COR-L47 (cell line): ENCODE measurements around the gene GTPBP4.
"Not testable (repeated sequence)": the region's sequence is repeated elsewhere in the genome, so short reads cannot be mapped to it uniquely, and the experiment has no call there.

Experiments
- DNase-seq: peaks from one replicate; lab custom pipeline; 2025; lab: John Stamatoyannopoulos, UW

Gene GTPBP4

GRCh38 chr10:1025683-1026082 is 37.4 kb downstream of the GTPBP4 start, which contains the start of gene IDI2:
Gene IDI2 (minus strand): TSS chr10:1025859. CDS start chr10:1024723, 1,136 bp downstream.
- DNase-seq, result no peak

GRCh38 chr10:1026578-1026977 is 38.3 kb downstream of the GTPBP4 start:
- no peak for DNase-seq

GRCh38 chr10:1029838-1030237 is 41.6 kb downstream of the GTPBP4 start:
- DNase-seq, result no peak

GRCh38 chr10:1033601-1034000 is 45.4 kb downstream of the GTPBP4 start:
- no peak for DNase-seq

- no peak for DNase-seq
Observed at GRCh38 chr10:1034758-1035157, 46.5 kb downstream of the GTPBP4 start.

- DNase-seq, result no peak
Observed at GRCh38 chr10:1035201-1035600, 47.0 kb downstream of the GTPBP4 start.

GRCh38 chr10:1036341-1036791 is 48.1 kb downstream of the GTPBP4 start:
- DNase-seq, result no peak

GRCh38 chr10:1037098-1037497 is 48.9 kb downstream of the GTPBP4 start:
- DNase-seq, result no peak

- not testable (repeated sequence) for DNase-seq
Observed at GRCh38 chr10:1038769-1039168, 50.5 kb downstream of the GTPBP4 start.

GRCh38 chr10:1040133-1040532 is 51.9 kb downstream of the GTPBP4 start:
- DNase-seq, result no peak

- no peak for DNase-seq
Observed at GRCh38 chr10:1041514-1041913, 53.3 kb downstream of the GTPBP4 start.

GRCh38 chr10:1043532-1043995 is 55.3 kb downstream of the GTPBP4 start:
- no peak for DNase-seq

- DNase-seq, result no peak
Observed at GRCh38 chr10:1044146-1044545, 55.9 kb downstream of the GTPBP4 start.

- no peak for DNase-seq
Observed at GRCh38 chr10:1044964-1045363, 56.7 kb downstream of the GTPBP4 start.

GRCh38 chr10:1045415-1045814 is 57.2 kb downstream of the GTPBP4 start:
- DNase-seq, result no peak

- no peak for DNase-seq
Observed at GRCh38 chr10:1047937-1048336, 59.7 kb downstream of the GTPBP4 start.

GRCh38 chr10:1048349-1048731 is 60.1 kb downstream of the GTPBP4 start:
- DNase-seq, result no peak

- DNase-seq, result peak; percentile 95
Observed at GRCh38 chr10:1048732-1049424, 60.6 kb downstream of the GTPBP4 start, which contains the start of gene IDI1. Gene IDI1 (minus strand): TSS chr10:1049119. CDS start chr10:1049003, 116 bp downstream.

- DNase-seq, result no peak
Observed at GRCh38 chr10:1049425-1049958, 61.3 kb downstream of the GTPBP4 start.

- DNase-seq, result no peak
Observed at GRCh38 chr10:1050145-1050544, 61.9 kb downstream of the GTPBP4 start.

- DNase-seq, result no peak
Observed at GRCh38 chr10:1050554-1050953, 62.3 kb downstream of the GTPBP4 start.

GRCh38 chr10:1054684-1055083 is 66.5 kb downstream of the GTPBP4 start:
- DNase-seq, result no peak

- DNase-seq, result peak; percentile 46
Observed at GRCh38 chr10:1056326-1057105, 68.3 kb downstream of the GTPBP4 start, which contains the start of gene WDR37. Gene WDR37 (plus strand): TSS chr10:1056385. CDS start chr10:1072156, 15,771 bp downstream.
